Neural cell (in vitro differentiated cells): ENCODE results near the gene BIRC6. TPM values are rescaled to one million over a fixed set of nuclear protein-coding genes. Genes with fewer than 3 reads are reported as not detected.

ENCODE experiments used
- H2AFZ ChIP-seq: fragments of 200-600, 300-800 bp; sonication (generic), shearing (Covaris generic); 2 replicates; pipeline ENCODE4 v1.6.0; 2014; ENCODE audit warnings: low read depth, mild to moderate bottlenecking, antibody characterized with exemption, low read length, moderate library complexity
- H3F3A ChIP-seq: fragments of 200-600 bp; shearing (Covaris generic); 2 replicates; pipeline ENCODE4 v1.6.1; 2016; ENCODE audit warnings: mild to moderate bottlenecking, moderate library complexity, mixed read lengths, antibody characterized with exemption, low read length; ENCODE audit not compliant: insufficient read depth, poor library complexity, severe bottlenecking
- H3K27ac ChIP-seq: fragments of 200-600, 300-800 bp; sonication (generic), shearing (Covaris generic); 2 replicates; pipeline ENCODE4 v1.5.1; 2014; ENCODE audit warnings: mild to moderate bottlenecking, low read length, moderate library complexity
- H3K27me3 ChIP-seq: fragments of 300-800, 200-600 bp; sonication (generic), shearing (Covaris generic); 2 replicates; pipeline ENCODE4 v1.6.0; 2014; ENCODE audit warnings: mild to moderate bottlenecking, low read depth, low read length, moderate library complexity; ENCODE audit not compliant: insufficient read depth
- H3K36me3 ChIP-seq: fragments of 300-800, 200-600 bp; sonication (generic), shearing (Covaris generic); 2 replicates; pipeline ENCODE4 v1.5.1; 2014; ENCODE audit warnings: mild to moderate bottlenecking, antibody characterized with exemption, low read length, moderate library complexity; ENCODE audit not compliant: insufficient read depth
- H3K4me2 ChIP-seq: fragments of 300-800, 200-600 bp; sonication (generic), shearing (Covaris generic); 2 replicates; pipeline ENCODE4 v1.6.0; 2014; ENCODE audit warnings: mild to moderate bottlenecking, low read length
- H3K4me3 ChIP-seq: fragments of 300-800, 200-600 bp; sonication (generic), shearing (Covaris generic); 2 replicates; pipeline ENCODE4 v1.5.1; 2014; ENCODE audit warnings: mild to moderate bottlenecking, low read length, moderate library complexity
- H3K79me2 ChIP-seq: fragments of 200-600 bp; shearing (Covaris generic); replicated peaks from 2 replicates; pipeline ENCODE4 v1.6.0; 2014; ENCODE audit warnings: mild to moderate bottlenecking, low read length, moderate library complexity; ENCODE audit not compliant: insufficient read depth
- H3K9ac ChIP-seq: fragments of 300-800, 200-600 bp; sonication (generic), shearing (Covaris generic); 2 replicates; pipeline ENCODE4 v1.6.1; 2016; ENCODE audit warnings: mild to moderate bottlenecking, low read length, mixed read lengths
- H3K9me2 ChIP-seq: fragments of 200-600 bp; shearing (Covaris generic); 2 replicates; pipeline ENCODE4 v1.6.1; 2016; ENCODE audit warnings: mild to moderate bottlenecking, low read length, mixed read lengths; ENCODE audit not compliant: insufficient read depth
- H3K9me3 ChIP-seq: fragments of 200-600, 300-800 bp; sonication (generic), shearing (Covaris generic); 2 replicates; pipeline ENCODE4 v1.6.1; 2016; ENCODE audit warnings: mild to moderate bottlenecking, mixed run types, low read length, moderate library complexity, mixed read lengths
- H4K20me1 ChIP-seq: fragments of 200-600 bp; shearing (Covaris generic); 2 replicates; pipeline ENCODE4 v1.6.1; 2016; ENCODE audit warnings: mild to moderate bottlenecking, mixed run types; ENCODE audit not compliant: insufficient read depth
- EP300 ChIP-seq: fragments of 450-650 bp; conservative IDR thresholded peaks from 2 replicates; pipeline ENCODE4 v1.6.1; 2014; ENCODE audit warnings: antibody characterized with exemption, mild to moderate bottlenecking, moderate library complexity; ENCODE audit not compliant: poor library complexity, severe bottlenecking
- EZH2 ChIP-seq: fragments of 200-600, 300-800 bp; shearing (Covaris generic), sonication (generic); IDR thresholded peaks from 2 replicates; pipeline ENCODE4 v1.6.1; 2014; ENCODE audit warnings: antibody characterized with exemption, low read length, borderline replicate concordance, mild to moderate bottlenecking; ENCODE audit not compliant: insufficient read depth, poor library complexity, severe bottlenecking
- MXI1 ChIP-seq: fragments of 450-650 bp; conservative IDR thresholded peaks from 2 replicates; pipeline ENCODE4 v1.6.1; 2014; ENCODE audit warnings: antibody characterized with exemption, mild to moderate bottlenecking; ENCODE audit not compliant: poor library complexity, severe bottlenecking
- POLR2AphosphoS5 ChIP-seq: IDR thresholded peaks from 2 replicates; pipeline ENCODE4 v1.6.1; 2012
- RAD21 ChIP-seq: fragments of 450-650 bp; conservative IDR thresholded peaks from 2 replicates; pipeline ENCODE4 v1.6.1; 2014; ENCODE audit warnings: antibody characterized with exemption, mild to moderate bottlenecking, moderate library complexity
- SMC3 ChIP-seq: fragments of 450-650 bp; conservative IDR thresholded peaks from 2 replicates; pipeline ENCODE4 v1.6.1; 2014; ENCODE audit warnings: antibody characterized with exemption, mild to moderate bottlenecking, moderate library complexity; ENCODE audit not compliant: poor library complexity
- TAF1 ChIP-seq: IDR thresholded peaks from 2 replicates; pipeline ENCODE4 v1.6.1; 2012; ENCODE audit warnings: low read depth
- polyA plus RNA-seq: library from polyadenylated mRNA; depleted of rRNA; stranded (reverse); fragments of >200 nt; gene quantifications from 2 replicates; pipeline ENCODE4 v1.2.3, GENCODE V29; 2014
- TF ChIP-seq, protein P1 (sequence below): IDR thresholded peaks from 2 replicates; pipeline ENCODE4 v1.6.1; 2012; ENCODE audit warnings: borderline replicate concordance
- TF ChIP-seq, protein P2 (sequence below): fragments of 450-650 bp; IDR thresholded peaks from 2 replicates; pipeline ENCODE4 v1.5.1; 2014; ENCODE audit warnings: antibody characterized with exemption, mild to moderate bottlenecking, moderate library complexity; ENCODE audit not compliant: poor library complexity, severe bottlenecking

BIRC6 gene
- polyA plus RNA-seq, 1 donor from 2014 or later, result 109 TPM

DNA sequence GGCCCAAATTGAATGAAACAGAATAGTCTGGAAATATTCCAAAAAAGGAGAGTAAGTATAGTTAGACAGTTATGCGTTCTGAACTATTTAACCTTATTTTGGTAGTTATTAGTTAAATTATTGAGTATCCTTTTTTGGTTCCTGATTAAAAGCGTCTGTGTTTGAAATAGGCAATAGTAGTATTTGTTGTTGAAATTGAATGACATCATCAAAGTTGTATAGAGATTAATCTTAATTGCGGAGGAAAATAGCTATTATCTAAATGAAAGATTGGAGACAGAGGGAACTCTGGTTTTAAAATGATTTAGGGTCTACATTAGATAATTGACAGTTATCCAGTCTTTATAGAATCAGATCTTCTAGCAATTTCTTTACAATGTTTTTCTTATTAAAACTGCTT lies 115.8 kb downstream of the BIRC6 start:
- Histone ChIP-seq H3K4me3 (no peak overlapping the region), H3K79me2 (no peaks in the 10 kb centered on the region), H3K36me3 (peaks cover 19% of the 10 kb centered on the region), H4K20me1 (no peaks in the 10 kb centered on the region), H3K27me3 (no peaks in the 10 kb centered on the region), H3F3A (no peaks in the 10 kb centered on the region), H2AFZ (no peak overlapping the region), H3K27ac (no peak overlapping the region), H3K9me3 (no peaks in the 10 kb centered on the region), H3K4me2 (no peak overlapping the region), H3K9ac (no peak overlapping the region), H3K9me2 (no peaks in the 10 kb centered on the region)
- TF ChIP-seq EP300, result no peak
- TF ChIP-seq EZH2, result no peak
- no peak for TF ChIP-seq RAD21
- no peak for TF ChIP-seq SMC3
- no peak for TF ChIP-seq MXI1
- TF ChIP-seq TAF1, result no peak
- TF ChIP-seq, protein P1, sequence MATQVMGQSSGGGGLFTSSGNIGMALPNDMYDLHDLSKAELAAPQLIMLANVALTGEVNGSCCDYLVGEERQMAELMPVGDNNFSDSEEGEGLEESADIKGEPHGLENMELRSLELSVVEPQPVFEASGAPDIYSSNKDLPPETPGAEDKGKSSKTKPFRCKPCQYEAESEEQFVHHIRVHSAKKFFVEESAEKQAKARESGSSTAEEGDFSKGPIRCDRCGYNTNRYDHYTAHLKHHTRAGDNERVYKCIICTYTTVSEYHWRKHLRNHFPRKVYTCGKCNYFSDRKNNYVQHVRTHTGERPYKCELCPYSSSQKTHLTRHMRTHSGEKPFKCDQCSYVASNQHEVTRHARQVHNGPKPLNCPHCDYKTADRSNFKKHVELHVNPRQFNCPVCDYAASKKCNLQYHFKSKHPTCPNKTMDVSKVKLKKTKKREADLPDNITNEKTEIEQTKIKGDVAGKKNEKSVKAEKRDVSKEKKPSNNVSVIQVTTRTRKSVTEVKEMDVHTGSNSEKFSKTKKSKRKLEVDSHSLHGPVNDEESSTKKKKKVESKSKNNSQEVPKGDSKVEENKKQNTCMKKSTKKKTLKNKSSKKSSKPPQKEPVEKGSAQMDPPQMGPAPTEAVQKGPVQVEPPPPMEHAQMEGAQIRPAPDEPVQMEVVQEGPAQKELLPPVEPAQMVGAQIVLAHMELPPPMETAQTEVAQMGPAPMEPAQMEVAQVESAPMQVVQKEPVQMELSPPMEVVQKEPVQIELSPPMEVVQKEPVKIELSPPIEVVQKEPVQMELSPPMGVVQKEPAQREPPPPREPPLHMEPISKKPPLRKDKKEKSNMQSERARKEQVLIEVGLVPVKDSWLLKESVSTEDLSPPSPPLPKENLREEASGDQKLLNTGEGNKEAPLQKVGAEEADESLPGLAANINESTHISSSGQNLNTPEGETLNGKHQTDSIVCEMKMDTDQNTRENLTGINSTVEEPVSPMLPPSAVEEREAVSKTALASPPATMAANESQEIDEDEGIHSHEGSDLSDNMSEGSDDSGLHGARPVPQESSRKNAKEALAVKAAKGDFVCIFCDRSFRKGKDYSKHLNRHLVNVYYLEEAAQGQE, result no peak
- TF ChIP-seq, protein P2, sequence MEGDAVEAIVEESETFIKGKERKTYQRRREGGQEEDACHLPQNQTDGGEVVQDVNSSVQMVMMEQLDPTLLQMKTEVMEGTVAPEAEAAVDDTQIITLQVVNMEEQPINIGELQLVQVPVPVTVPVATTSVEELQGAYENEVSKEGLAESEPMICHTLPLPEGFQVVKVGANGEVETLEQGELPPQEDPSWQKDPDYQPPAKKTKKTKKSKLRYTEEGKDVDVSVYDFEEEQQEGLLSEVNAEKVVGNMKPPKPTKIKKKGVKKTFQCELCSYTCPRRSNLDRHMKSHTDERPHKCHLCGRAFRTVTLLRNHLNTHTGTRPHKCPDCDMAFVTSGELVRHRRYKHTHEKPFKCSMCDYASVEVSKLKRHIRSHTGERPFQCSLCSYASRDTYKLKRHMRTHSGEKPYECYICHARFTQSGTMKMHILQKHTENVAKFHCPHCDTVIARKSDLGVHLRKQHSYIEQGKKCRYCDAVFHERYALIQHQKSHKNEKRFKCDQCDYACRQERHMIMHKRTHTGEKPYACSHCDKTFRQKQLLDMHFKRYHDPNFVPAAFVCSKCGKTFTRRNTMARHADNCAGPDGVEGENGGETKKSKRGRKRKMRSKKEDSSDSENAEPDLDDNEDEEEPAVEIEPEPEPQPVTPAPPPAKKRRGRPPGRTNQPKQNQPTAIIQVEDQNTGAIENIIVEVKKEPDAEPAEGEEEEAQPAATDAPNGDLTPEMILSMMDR, result no peak
- TF ChIP-seq POLR2AphosphoS5, result no peak

DNA sequence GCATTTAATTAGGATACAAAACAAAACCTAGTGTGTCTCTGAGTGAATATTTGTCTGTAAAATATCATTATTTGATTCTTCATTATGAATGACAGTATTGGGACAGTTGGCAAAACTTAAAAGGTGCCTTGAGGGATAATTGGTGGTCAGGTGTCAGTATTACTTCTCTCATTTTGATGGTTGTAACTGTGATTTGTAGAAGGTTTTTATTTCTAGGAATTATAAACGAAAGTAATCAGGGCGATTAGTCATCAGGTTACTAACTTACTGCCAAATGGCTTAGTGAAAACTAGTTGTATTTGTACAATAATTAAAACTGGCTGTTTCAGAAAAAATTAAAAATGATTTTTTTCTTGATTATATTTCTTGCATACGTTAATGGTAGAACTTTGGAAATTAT lies 117.6 kb downstream of the BIRC6 start:
- no peaks in the 10 kb centered on the region for H3F3A ChIP-seq
- no peak overlapping the region for H3K9ac ChIP-seq
- H4K20me1 ChIP-seq, result no peaks in the 10 kb centered on the region
- H3K27ac ChIP-seq, result no peak overlapping the region
- TF ChIP-seq, protein P1, result no peak
- TF ChIP-seq RAD21, result no peak
- TF ChIP-seq EZH2, result no peak
- TF ChIP-seq, protein P2, result no peak
- no peak for TF ChIP-seq MXI1
- no peak for TF ChIP-seq TAF1
- no peak for TF ChIP-seq POLR2AphosphoS5
- TF ChIP-seq EP300, result no peak
- TF ChIP-seq SMC3, result no peak
- H3K9me2 ChIP-seq, result no peaks in the 10 kb centered on the region
- H3K9me3 ChIP-seq, result no peaks in the 10 kb centered on the region
- no peaks in the 10 kb centered on the region for H3K79me2 ChIP-seq
- H3K36me3 ChIP-seq, result peaks cover 19% of the 10 kb centered on the region
- no peak overlapping the region for H3K4me2 ChIP-seq
- H2AFZ ChIP-seq, result no peak overlapping the region
- no peaks in the 10 kb centered on the region for H3K27me3 ChIP-seq
- no peak overlapping the region for H3K4me3 ChIP-seq
